NT2/D1 (cell line): ENCODE measurements around the gene CADM2.

ENCODE experiments used
- SUZ12 ChIP-seq: IDR thresholded peaks from 2 replicates; pipeline ENCODE4 v1.6.1; 2011; ENCODE audit not compliant: insufficient read length, insufficient read depth; ENCODE audit errors: extremely low read depth
- ZNF274 ChIP-seq: IDR thresholded peaks from 2 replicates; pipeline ENCODE4 v1.6.1; 2011; ENCODE audit warnings: mild to moderate bottlenecking, low read depth, low read length

GRCh38 chr3:85571835-85572234 is 613.0 kb downstream of the CADM2 start:
- TF ChIP-seq SUZ12 = no peak
- TF ChIP-seq ZNF274 = no peak
